GM21576 (cell line): ENCODE data around the gene CLN3.
"Not testable (repeated sequence)": the region's sequence is repeated elsewhere in the genome, so short reads cannot be mapped to it uniquely, and the experiment has no call there.

ENCODE experiments used
- ATAC-seq: cut with Tn5 transposase; IDR thresholded peaks from one replicate; pipeline ENCODE4 v1.9.1; 2021; ENCODE audit warnings: mild to moderate bottlenecking, moderate library complexity; ENCODE audit not compliant: unreplicated experiment

Gene CLN3

GRCh38 chr16:28514246-28514645 is 22.4 kb upstream of the CLN3 start:
- ATAC-seq = no peak

DNA sequence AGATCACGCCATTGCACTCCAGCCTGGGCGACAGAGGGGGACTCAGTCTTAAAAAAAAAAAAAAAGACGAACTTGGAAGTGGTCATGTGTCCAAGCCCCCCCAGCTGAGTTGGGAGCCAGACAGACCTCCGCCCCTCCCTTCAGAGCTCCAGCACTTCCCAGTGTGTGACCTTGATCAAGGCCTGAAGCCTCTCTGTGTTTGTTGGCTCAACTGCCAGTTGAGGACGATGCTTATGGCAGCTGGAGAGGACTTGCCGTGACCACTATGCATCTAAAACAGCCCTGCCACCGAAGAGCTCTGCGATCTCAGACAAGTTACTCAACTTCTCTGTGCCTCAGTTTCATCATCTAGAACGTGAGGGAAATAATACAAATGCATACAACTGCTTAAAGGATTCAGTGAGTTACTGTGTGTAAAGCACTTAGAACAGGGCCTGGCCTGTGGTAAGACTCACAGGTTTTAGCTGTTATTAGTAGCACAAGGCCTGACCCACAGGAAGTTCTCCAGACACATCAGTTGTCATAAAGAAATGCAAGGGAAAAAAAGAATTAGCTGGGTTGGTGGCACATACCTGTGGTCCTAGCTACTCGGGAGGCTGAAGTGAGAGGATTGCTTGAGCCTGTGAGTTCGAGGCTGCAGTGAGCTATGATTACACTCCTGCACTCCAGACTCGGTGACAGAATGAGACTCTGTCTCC is 21.8 kb upstream of the CLN3 start:
- no peak for ATAC-seq

DNA sequence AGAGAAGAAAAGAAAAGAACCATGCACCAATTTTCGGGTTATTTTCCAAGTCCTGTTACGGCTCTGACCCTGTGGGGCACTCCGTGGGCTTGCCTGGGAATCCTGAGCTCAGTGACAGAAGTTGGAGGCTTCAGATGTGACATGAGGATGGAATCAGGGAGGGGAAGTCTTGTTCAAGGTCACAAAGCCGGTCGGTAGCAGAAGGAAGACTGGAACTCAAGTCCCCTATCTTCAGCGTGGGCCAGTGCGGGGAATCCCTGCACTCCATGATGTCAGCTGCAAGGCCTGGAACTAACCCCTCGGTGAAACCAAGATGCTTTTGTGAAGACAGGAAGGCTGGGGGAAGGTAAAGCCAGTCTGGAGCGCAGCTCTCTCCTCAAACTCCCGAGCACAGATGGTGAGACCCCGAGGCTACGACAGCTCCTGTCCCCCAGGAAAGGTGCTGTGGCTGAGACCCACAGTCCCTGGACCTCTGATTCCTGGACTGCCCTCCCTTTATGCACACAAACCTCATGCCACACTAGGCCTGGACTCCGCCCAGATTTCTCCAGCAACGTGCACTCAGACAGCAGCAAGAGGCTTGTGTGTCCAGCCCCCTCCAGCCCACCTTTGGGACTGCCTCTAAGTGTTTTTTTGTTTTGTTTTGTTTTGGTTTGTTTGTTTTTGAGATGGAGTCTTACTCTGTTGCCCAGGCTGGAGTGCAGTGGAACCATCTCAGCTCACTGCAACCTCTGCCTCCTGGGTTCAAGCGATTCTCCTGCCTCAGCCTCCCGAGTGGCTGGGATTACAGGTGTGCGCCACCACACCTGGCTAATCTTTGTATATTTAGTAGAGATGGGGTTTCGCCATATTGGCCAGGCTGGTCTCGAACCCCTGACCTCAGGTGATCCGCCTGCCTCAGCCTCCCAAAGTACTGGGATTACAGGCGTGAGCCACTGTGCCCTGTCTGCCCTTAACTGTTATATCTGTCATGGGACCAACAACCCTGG is 20.2 kb upstream of the CLN3 start:
- no peak for ATAC-seq

DNA sequence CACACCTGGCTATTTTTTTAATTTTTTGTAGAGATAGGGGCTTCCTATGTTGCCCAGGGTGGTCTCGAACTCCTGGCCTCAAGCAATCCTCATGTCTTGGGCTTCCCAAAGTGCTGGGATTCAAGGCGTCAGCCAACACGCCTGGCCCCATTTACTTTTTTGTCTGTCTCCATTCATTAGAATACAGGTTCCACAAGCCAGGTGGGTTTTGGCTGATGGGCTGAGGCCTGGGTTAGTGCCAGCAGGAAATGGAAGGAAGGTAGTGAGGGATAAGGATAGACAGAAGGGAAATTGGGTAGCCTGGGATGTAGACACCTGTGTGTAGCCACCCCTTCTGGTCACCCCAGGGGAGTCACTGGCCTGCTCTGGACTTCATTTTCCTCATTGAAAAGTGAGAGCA is 19.2 kb upstream of the CLN3 start:
- no peak for ATAC-seq

DNA sequence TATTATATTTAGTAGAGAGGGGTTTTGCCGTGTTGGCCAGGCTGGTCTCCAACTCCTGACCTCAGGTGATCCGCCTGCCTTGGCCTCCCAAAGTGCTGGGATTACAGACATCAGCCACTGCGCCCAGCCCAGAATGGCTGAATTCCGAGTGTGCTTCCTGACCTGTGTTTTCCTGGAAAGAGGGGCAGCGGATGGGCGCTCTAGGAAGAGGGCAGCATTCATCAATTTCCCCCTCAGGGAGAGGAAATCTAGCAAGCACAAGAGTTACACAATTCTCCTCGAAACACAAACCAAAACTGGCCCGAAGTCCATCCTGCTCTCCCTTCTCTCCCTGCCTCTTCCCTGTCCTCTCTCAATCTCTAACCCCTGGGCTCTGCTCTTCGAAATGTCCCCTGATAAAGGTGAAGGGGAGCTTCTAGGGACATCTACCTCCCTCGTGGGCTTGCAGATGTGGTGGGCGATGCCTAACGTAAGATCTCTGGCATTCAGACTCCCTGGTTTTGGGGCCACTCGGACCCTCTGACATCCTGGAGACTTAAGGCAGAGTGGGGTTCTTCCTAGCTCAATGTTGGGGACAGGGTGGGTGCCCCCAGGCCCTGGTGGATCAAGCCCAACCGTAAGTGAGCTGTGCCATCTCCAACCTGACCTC is 13.7 kb upstream of the CLN3 start:
- ATAC-seq = no peak

- ATAC-seq = no peak
Measured at GRCh38 chr16:28504707-28505404, 13.0 kb upstream of the CLN3 start.

DNA sequence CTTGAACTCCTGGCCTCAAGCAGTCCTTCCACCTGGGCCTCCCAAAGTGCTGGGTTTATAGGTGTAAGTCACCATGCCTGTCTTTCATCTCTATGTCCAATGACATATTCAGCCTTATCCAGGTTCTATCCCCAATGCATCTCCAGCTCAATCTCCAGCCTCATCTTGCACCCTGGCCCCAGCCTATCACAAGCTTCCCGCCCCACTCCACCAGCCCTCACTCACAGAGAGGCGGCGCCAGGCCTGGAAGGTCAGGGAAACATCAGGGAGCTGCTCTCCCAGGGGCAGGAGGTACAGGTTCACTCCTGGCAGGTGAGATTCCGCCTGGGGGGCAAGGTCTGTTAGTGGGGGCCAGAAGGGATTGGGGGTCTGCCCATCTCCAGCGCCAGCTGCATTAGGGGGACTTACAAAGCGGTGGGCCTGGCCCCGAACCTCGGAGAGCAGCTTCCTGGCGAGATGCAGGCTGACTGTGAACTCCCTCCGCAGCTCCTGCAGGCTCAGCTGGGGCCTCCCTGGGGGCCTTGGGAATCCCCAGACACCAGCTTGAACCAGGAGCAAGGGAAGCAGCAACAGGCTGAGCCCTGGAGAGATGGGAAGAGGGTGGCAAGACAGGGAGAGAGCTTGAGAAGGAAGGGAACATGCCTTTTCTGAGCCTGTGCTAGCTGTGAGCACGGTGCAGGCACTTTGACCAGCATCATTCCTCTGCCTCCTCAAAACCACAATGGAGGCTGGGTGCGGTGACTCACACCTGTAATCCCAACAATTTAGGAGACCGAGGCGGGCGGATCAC is 11.8 kb upstream of the CLN3 start:
- no peak for ATAC-seq

DNA sequence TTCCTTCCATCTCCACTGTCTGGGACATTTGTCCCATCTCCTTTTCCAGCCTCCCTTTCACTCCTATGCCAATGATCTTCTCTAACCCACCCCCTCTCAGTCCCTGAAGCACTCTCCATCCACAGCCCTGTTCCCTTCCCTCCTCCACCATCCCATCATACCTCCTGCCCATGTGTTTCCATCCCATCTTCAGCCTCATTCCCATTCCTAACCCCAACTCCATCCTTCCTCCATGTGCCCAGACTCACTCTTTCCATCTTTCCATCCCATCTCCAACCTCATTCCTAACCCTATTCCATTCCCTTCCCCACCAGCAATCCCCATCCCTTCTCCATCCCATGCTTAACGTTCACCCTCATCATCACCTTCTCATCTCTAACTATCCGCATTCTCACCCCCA is 10.4 kb upstream of the CLN3 start:
- no peak for ATAC-seq

DNA sequence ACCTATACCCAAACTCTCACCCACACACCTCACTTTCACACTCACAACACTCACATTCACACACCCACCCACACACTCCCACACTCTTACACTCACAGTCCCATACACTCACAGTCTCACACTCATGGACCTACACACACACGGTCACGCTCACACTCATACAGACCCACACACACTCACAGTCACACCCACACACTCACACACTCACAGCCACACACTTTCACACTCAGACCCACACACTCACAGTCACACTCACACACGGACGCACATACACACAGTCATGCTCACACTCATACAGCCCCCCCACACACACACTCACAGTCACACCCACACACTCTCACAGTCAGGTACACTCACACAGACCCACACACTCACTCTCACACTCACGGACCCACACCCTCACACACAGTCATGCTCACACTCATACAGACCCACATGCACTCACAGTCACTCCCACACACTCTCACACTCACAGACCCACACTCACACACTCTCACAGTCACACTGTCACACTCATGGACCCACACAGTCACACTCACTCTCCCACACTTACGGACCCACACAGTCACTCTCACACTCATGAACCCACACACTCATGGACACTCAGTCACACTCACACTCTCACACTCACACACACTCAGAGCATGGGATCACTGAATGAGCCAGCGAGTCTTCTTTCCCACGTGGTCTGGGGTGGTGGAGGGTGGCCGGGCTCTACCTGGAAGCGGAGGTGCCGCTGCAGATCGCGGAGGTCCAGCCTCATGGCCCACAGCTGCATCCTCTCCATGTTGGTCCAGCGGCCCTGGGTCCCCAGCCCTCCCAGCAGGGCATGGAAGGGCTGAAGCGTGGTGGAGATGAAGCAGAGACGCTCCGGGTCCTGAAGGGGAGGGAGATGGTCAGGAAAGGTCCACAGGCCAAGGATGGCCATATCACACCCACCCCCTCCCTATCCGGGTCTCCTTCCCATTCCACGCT is 9.7 kb upstream of the CLN3 start:
- ATAC-seq = no peak

DNA sequence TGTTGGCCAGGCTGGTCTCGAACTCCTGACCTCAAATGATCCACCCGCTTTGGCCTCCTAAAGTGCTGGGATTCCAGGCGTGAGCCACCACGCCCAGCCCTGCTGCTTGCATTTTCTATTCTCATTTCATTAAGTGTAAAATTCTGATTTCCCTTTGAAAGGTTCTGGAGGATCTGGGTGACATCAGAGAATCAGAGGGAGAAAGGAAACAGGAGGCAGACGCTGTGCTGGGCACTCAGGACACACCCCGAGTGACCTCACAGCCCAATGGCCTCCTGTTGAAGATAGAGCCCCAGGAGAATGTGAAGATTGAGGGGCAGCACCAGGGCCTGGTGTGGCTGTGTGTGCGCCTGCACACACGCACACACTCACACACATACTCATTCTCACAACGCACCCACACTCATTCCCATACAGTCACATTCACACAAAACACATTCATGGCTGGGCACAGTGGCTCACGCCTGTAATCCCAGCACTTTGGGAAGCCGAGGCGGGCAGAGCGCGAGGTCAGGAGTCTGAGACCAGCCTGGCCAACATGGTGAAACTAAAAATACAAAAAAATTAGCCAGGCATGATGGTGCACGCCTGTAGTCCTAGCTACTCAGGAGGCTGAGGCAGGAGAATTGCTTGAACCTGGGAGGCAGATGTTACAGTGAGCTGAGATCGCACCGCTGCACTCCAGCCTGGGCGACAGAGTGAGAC is 8.8 kb upstream of the CLN3 start:
- not testable (repeated sequence) for ATAC-seq

GRCh38 chr16:28499854-28500253 is 8.0 kb upstream of the CLN3 start:
- no peak for ATAC-seq

DNA sequence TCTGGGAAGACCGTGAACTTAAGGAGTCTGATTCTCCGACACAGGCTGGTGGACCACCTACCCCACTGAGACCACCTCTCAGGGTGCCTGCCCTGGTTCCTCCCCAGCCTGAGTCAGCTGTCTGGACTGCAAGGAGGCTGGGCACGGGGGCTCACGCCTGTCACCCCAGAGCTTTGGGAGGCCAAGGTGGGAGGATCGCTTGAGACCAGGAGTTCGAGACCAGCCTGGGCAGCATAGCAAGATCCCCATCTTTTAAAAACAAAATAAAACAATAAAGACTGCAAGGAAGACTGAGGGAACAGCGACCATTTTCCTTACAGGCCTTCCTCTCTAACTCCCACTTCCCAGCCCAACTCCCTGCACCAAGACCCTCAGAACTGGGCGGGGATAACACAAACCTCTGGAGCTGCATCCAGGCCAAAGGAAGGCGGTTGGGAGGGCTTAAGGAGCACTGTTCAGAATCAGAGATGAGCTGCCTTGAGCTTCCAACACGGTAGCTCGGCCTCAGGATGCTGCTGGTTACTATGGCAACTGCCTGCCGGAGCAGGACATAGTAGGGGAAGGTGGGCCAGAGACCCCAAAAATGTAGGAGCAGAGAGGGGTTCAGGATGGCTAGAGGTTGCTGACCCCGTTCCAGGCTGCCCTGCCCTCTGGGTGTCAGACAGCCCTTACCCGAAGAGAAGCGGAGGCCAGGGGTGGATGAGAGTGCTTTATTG is 7.0 kb upstream of the CLN3 start:
- ATAC-seq = no peak

GRCh38 chr16:28497861-28498599 is 6.2 kb upstream of the CLN3 start:
- no peak for ATAC-seq

DNA sequence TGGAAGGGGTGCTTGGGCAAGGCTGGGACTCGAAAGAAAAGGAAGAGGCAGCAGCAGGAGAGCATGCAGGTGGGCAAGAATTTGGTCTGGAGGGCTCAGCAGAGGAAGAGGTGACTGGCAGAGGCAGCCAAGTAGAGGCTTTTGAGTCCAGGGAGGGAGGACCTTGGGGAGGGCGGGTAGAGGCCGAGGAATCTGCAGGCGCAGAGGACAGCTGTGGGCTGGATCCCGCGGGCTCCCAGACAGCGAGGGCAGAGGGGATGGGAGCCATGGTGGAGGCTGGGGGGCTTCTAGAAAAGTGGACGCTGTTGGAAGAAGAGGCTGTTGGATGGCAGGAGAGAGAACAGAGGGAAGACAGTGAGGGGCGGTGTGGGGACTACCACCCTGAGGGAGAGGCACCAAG is 5.5 kb upstream of the CLN3 start:
- no peak for ATAC-seq

GRCh38 chr16:28496844-28497243 is 5.0 kb upstream of the CLN3 start:
- ATAC-seq = no peak

DNA sequence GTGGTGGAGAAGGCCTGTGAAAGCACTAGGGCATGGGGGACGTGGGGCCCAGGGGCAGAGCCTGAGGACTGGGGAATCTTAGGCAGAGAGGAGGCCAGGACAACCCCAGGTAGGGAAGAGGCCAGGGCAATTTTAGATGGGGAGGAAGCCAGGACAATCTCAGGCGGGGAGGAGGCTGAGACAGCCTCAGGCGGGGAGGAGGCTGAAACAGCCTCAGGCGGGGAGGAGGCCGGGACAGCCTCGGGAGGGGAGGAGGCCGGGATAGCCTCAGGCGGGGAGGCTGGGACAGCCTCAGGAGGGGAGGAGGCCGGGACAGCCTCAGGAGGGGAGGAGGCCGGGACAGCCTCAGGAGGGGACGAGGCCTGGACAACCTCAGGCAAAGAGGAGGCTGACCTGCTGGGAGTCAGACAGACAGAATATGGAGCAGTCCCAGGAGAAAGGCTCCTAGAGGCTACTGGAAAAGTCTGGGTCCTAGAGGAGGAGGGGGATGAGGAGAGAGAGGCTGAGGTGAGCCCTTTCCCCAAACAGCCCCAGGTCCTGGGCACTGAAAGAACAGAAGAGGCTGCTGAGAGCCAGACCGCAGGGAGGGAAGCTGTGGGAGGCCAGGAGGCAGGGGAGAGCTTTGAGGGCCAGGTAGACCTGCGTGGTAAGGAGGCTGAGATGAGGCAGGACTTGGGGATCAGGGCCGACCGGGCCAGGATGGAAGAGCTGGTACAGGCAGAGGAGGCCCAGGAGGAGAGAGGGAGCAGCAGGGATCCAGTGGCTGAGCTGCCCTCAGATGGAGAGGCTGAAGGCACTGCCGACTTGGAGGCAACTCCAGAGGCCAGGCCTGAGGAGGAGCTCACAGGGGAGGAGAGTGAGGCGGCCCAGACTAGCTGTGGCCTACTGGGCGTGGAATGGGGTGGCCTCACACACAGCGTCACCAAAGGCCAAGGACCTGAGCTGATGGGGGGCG is 4.2 kb upstream of the CLN3 start:
- ATAC-seq = no peak
